Cardiac muscle cell (in vitro differentiated cells and primary cell): ENCODE results near the gene ZNF683. TPM values are rescaled to one million over a fixed set of nuclear protein-coding genes. Genes with fewer than 3 reads are reported as not detected.

Source experiments
- DNase-seq, 2 donors: peaks; one replicate each; pipeline versions ENCODE4 v3.0.0 to v3.0.0-alpha.2; 2010 to 2017; ENCODE audit warnings: low read depth in 1 of 2, low spot score in 1 of 2
- H3K27ac ChIP-seq: fragments of 200-600 bp; sonication (generic); 2 replicates; pipeline ENCODE4 v1.5.1; 2016
- H3K27me3 ChIP-seq: fragments of 200-600 bp; sonication (generic); 2 replicates; pipeline ENCODE4 v1.6.0; 2016; ENCODE audit warnings: control low read depth
- H3K36me3 ChIP-seq: fragments of 200-600 bp; sonication (generic); 2 replicates; pipeline ENCODE4 v1.5.1; 2016; ENCODE audit warnings: control low read depth
- H3K4me1 ChIP-seq: fragments of 200-600 bp; sonication (generic); 2 replicates; pipeline ENCODE4 v1.8.1; 2017; ENCODE audit warnings: low read depth, mild to moderate bottlenecking, mixed run types
- H3K4me3 ChIP-seq: fragments of 200-600 bp; sonication (generic); 2 replicates; pipeline ENCODE4 v1.5.1; 2016; ENCODE audit warnings: mild to moderate bottlenecking
- H3K9me3 ChIP-seq: fragments of 200-600 bp; sonication (generic); 2 replicates; pipeline ENCODE4 v1.5.1; 2017; ENCODE audit warnings: low read depth, mild to moderate bottlenecking, control low read depth
- CTCF ChIP-seq: IDR thresholded peaks from 2 replicates; pipeline ENCODE4 v1.5.1; 2012; ENCODE audit warnings: low read depth, mild to moderate bottlenecking, low read length
- polyA plus RNA-seq: library from polyadenylated mRNA; unstranded; fragments of >200 nt; fragmentation: Nextera tagmentation; extraction: Ambion mirVana; gene quantifications from 2 replicates; pipeline ENCODE4 v1.2.1, GENCODE V29; 2016
- total RNA-seq: library from RNA; depleted of rRNA; stranded (reverse); fragments of >200 nt; gene quantifications from 2 replicates; pipeline ENCODE4 v1.2.3, GENCODE V29; 2016

The ZNF683 gene
- total and polyA plus RNA-seq, 2 experiments from 2014 or later = not detected

GRCh38 chr1:26327956-26328362 lies 44.6 kb downstream of the ZNF683 start:
- TF ChIP-seq CTCF = no peak
- DNase-seq = no peak
- H3K4me1 ChIP-seq = no peaks in the 10 kb centered on the region
- H3K4me3 ChIP-seq = no peak overlapping the region
- no peaks in the 10 kb centered on the region for H3K9me3 ChIP-seq
- no peaks in the 10 kb centered on the region for H3K36me3 ChIP-seq
- H3K27ac ChIP-seq = no peak overlapping the region
- no peaks in the 10 kb centered on the region for H3K27me3 ChIP-seq

GRCh38 chr1:26324550-26324949 lies 48.0 kb downstream of the ZNF683 start:
- Histone ChIP-seq H3K27me3 (no peaks in the 10 kb centered on the region), H3K36me3 (no peaks in the 10 kb centered on the region), H3K9me3 (no peaks in the 10 kb centered on the region), H3K4me1 (no peaks in the 10 kb centered on the region), H3K27ac (no peak overlapping the region), H3K4me3 (no peak overlapping the region)
- no peak for TF ChIP-seq CTCF
- no peak for DNase-seq

GRCh38 chr1:26323382-26323781 lies 49.2 kb downstream of the ZNF683 start:
- Histone ChIP-seq H3K27me3 (no peaks in the 10 kb centered on the region), H3K4me1 (no peaks in the 10 kb centered on the region), H3K27ac (no peak overlapping the region), H3K9me3 (no peaks in the 10 kb centered on the region), H3K36me3 (no peaks in the 10 kb centered on the region), H3K4me3 (no peak overlapping the region)
- no peak for TF ChIP-seq CTCF
- no peak for DNase-seq

GRCh38 chr1:26322042-26322331 lies 50.6 kb downstream of the ZNF683 start:
- Histone ChIP-seq H3K4me1 (no peaks in the 10 kb centered on the region), H3K36me3 (no peaks in the 10 kb centered on the region), H3K27ac (no peak overlapping the region), H3K4me3 (no peak overlapping the region), H3K9me3 (no peaks in the 10 kb centered on the region), H3K27me3 (no peaks in the 10 kb centered on the region)
- no peak for DNase-seq
- no peak for TF ChIP-seq CTCF

GRCh38 chr1:26321315-26322041 lies 51.1 kb downstream of the ZNF683 start:
- peak; percentile 87 for TF ChIP-seq CTCF
- Histone ChIP-seq H3K27ac (no peak overlapping the region), H3K9me3 (no peaks in the 10 kb centered on the region), H3K36me3 (no peaks in the 10 kb centered on the region), H3K27me3 (no peaks in the 10 kb centered on the region), H3K4me1 (no peaks in the 10 kb centered on the region), H3K4me3 (no peak overlapping the region)
- DNase-seq = peak; percentile 86 to 88
